Effector memory CD8-positive, alpha-beta T cell (primary cell): Measurements from ENCODE around the gene MKS1.

Experiments
- ATAC-seq: fragments of 150-1000 bp; cut with Tn5 transposase; replicated peaks from 2 replicates; pipeline ENCODE4 v1.10.0; 2021; ENCODE audit warnings: mild to moderate bottlenecking, moderate library complexity
- DNase-seq, 3 experiments: peaks; one replicate each; pipeline ENCODE4 v3.0.0; 2021
- H3K27ac Mint-ChIP-seq, 2 donors: one replicate each; pipeline ENCODE4 v1.8.0; 2022; ENCODE audit warnings: mild to moderate bottlenecking in 2 of 2, mixed read lengths in 2 of 2, moderate library complexity in 2 of 2
- H3K27me3 Mint-ChIP-seq, 2 donors: one replicate each; pipeline ENCODE4 v1.8.0; 2022; ENCODE audit warnings: mixed read lengths in 2 of 2
- H3K36me3 Mint-ChIP-seq: one replicate; pipeline ENCODE4 v1.8.0; 2022; ENCODE audit warnings: mild to moderate bottlenecking, moderate library complexity, mixed read lengths; ENCODE audit not compliant: insufficient read depth
- H3K4me1 Mint-ChIP-seq, 2 donors: one replicate each; pipeline ENCODE4 v1.8.0; 2022; ENCODE audit warnings: low read depth in 2 of 2, mixed read lengths in 2 of 2
- H3K4me3 Mint-ChIP-seq, 2 donors: one replicate each; pipeline ENCODE4 v1.8.0; 2022; ENCODE audit warnings: mild to moderate bottlenecking in 2 of 2, mixed read lengths in 2 of 2, moderate library complexity in 2 of 2
- H3K9me3 Mint-ChIP-seq, 2 donors: one replicate each; pipeline ENCODE4 v1.8.0; 2022; ENCODE audit warnings: mixed read lengths in 2 of 2
- total RNA-seq, 9 experiments: gene quantifications; one replicate each; lab custom pipeline; 2026; lab: John Stamatoyannopoulos, UW

Gene MKS1
- total RNA-seq: 9.4 to 29.2 (median 18.6) reads per million in 9 experiments

- peak; percentile 94 for ATAC-seq
- Mint-ChIP-seq H3K4me3 (peak within 1 kb of the TSS; percentile 88 to 91), H3K27me3 (peaks cover 0 to 4% of the 10 kb centered on the region in 2 donors), H3K36me3 (peaks cover 22% of the 10 kb centered on the region), H3K9me3 (no peaks in the 10 kb centered on the region), H3K4me1 (peaks cover 13 to 14% of the 10 kb centered on the region in 2 donors), H3K27ac (peak within 1 kb of the TSS; percentile 97)
- peak; percentile 93 to 95 (median 94) for DNase-seq
Observed at GRCh38 chr17:58219007-58219788, at the start of gene MKS1. MKS1 (minus strand) TSS chr17:58219255; CDS start chr17:58219230, 25 bp downstream.

GRCh38 chr17:58268326-58268725 is 49.3 kb upstream of the MKS1 start:
- Mint-ChIP-seq H3K27me3 (peaks cover 61 to 93% of the 10 kb centered on the region in 2 donors), H3K4me3 (no peak overlapping the region), H3K4me1 (no peaks in the 10 kb centered on the region), H3K36me3 (no peaks in the 10 kb centered on the region), H3K9me3 (no peaks in the 10 kb centered on the region), H3K27ac (no peak overlapping the region)
- ATAC-seq (no peak), DNase-seq (no peak)

DNA sequence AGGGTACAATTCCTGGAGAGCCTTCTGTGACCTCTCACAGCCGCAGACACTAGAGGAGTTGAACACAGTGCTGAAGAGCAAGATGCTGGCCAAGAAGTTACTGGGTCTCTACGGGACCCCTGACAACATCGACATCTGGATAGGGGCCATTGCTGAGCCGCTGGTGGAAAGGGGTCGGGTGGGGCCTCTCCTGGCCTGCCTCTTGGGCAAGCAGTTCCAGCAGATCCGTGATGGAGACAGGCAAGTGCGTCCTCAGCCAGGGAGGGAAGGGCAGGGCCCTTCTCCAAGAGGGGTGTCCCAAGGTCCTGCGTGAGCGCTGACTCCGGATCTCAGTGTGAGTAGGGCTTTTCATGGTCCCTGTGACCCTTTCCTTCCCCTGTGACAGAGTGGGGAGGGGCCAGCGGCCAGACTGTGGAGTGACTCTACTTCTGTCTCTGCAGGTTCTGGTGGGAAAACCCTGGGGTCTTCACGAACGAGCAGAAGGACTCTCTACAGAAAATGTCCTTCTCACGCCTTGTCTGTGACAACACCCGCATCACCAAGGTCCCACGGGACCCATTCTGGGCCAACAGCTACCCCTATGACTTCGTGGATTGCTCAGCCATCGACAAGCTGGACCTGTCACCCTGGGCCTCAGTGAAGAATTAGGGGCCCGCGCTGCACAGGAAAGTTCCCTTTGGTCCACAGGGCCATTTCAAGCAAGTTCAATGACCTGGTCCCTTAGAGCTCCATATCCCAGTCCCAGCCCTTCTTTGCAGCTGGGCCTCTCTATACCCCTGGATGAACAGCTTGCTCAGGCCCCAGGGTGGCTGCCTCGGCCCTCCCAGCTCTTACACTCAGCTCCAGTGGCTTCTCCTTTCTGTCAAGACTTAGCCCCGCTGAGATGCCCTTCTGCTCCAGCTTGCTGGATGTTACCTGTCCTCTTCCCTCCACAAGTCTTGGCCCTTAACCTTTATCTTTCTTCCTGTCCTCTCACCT is 48.6 kb upstream of the MKS1 start:
- H3K27ac Mint-ChIP-seq: no peak overlapping the region
- H3K9me3 Mint-ChIP-seq: no peaks in the 10 kb centered on the region
- H3K27me3 Mint-ChIP-seq: peaks cover 64 to 93% of the 10 kb centered on the region in 2 donors
- H3K4me3 Mint-ChIP-seq: no peak overlapping the region
- H3K36me3 Mint-ChIP-seq: no peaks in the 10 kb centered on the region
- no peaks in the 10 kb centered on the region for H3K4me1 Mint-ChIP-seq
- ATAC-seq: no peak
- no peak for DNase-seq

GRCh38 chr17:58265902-58266875 is 47.1 kb upstream of the MKS1 start:
- H3K27me3 Mint-ChIP-seq: peaks cover 71 to 98% of the 10 kb centered on the region in 2 donors
- no peak overlapping the region for H3K4me3 Mint-ChIP-seq
- H3K27ac Mint-ChIP-seq: no peak overlapping the region
- no peaks in the 10 kb centered on the region for H3K36me3 Mint-ChIP-seq
- no peak for ATAC-seq
- H3K9me3 Mint-ChIP-seq: no peaks in the 10 kb centered on the region
- H3K4me1 Mint-ChIP-seq: no peaks in the 10 kb centered on the region
- DNase-seq: no peak

DNA sequence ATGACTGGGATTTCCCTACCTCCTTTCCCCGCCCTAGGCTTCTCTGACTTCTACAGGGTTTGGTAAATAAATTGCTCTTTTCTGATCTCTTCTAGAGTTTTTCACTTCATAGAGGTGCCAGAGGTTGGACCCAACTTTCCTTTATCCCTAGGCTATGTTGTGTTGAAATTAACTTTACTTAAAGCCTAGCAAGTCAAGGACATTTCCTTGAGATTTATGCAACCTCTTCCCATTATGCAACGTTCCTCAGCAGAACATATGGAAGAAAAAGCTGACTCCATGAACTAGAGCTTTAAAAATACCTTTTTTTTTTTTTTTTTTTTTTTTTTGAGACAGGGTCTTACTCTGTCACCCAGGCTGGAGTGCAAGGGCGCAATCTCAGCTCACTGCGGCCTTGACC is 46.2 kb upstream of the MKS1 start:
- Mint-ChIP-seq H3K36me3 (no peaks in the 10 kb centered on the region), H3K27me3 (peaks cover 80 to 99% of the 10 kb centered on the region in 2 donors)

DNA sequence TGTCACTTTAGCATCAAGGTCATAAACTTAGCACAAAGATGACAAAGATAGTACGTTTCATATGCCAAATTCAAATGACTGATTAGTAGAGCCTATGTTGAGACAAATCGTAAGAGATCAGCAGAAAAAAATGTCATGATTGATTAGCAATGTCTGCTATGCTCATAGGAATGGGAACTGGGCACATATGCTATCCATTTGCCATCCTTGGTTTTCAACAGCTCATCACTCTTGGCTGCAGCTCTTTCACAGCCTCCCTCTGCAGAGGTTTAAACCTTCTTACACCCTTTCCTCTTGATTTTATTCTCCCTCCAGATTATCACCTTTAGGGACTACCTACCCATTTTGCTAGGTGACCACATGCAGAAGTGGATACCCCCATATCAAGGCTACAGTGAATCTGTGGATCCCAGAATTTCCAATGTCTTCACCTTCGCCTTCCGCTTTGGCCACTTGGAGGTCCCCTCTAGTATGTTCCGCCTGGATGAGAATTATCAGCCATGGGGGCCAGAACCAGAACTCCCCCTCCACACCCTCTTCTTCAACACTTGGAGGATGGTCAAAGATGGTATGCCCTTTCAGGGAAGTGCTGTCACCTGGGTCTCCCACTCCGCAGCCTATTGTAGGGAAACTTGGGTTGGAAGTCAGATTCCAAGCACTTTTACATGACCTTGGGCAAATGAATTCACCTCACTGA is 45.5 kb upstream of the MKS1 start:
- no peak overlapping the region for H3K27ac Mint-ChIP-seq
- H3K9me3 Mint-ChIP-seq: no peaks in the 10 kb centered on the region
- ATAC-seq: no peak
- DNase-seq: no peak
- peaks cover 83 to 98% of the 10 kb centered on the region in 2 donors for H3K27me3 Mint-ChIP-seq
- no peaks in the 10 kb centered on the region for H3K36me3 Mint-ChIP-seq
- no peaks in the 10 kb centered on the region for H3K4me1 Mint-ChIP-seq
- no peak overlapping the region for H3K4me3 Mint-ChIP-seq

More for the DNA sequence above, 46.2 kb upstream of the MKS1 start:
- DNase-seq: no peak
- H3K4me1 Mint-ChIP-seq: no peaks in the 10 kb centered on the region
- H3K9me3 Mint-ChIP-seq: no peaks in the 10 kb centered on the region
- H3K4me3 Mint-ChIP-seq: no peak overlapping the region
- no peak for ATAC-seq
- H3K27ac Mint-ChIP-seq: no peak overlapping the region

DNA sequence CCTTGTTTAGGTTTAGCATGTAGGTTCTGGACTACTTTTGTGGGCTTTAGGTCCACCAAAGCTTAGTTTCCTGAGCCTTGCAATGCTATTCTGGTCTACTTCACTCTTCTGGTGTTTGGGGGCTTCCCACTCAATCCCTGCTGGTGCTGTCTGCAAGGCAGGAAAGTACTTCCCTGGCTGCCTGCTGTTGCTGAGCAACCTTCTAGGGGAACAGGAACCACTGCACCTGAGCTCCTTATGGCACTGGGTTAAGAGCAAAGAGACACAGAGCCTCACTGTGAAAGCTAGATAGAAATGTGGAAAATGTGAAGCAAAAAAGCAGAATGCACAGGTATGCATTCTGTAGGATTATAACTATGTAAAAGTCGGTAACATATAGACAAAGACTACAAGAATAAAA is 44.7 kb upstream of the MKS1 start:
- DNase-seq (no peak), ATAC-seq (no peak)
- Mint-ChIP-seq H3K4me3 (no peak overlapping the region), H3K27me3 (peaks cover 83 to 90% of the 10 kb centered on the region in 2 donors), H3K4me1 (no peaks in the 10 kb centered on the region), H3K36me3 (no peaks in the 10 kb centered on the region), H3K9me3 (no peaks in the 10 kb centered on the region), H3K27ac (no peak overlapping the region)

- Mint-ChIP-seq H3K4me1 (no peaks in the 10 kb centered on the region), H3K4me3 (no peak overlapping the region), H3K27me3 (peaks cover 75 to 82% of the 10 kb centered on the region in 2 donors), H3K9me3 (no peaks in the 10 kb centered on the region), H3K27ac (no peak overlapping the region), H3K36me3 (no peaks in the 10 kb centered on the region)
- DNase-seq: no peak
- no peak for ATAC-seq
Observed at GRCh38 chr17:58262149-58262548, 43.1 kb upstream of the MKS1 start.

- DNase-seq (no peak), ATAC-seq (no peak)
- Mint-ChIP-seq H3K4me3 (no peak overlapping the region), H3K4me1 (peaks cover 3 to 6% of the 10 kb centered on the region in 2 donors), H3K27me3 (peaks cover 20 to 51% of the 10 kb centered on the region in 2 donors), H3K27ac (no peak overlapping the region), H3K36me3 (peaks cover 3% of the 10 kb centered on the region), H3K9me3 (no peaks in the 10 kb centered on the region)
Observed at GRCh38 chr17:58254803-58255202, 35.7 kb upstream of the MKS1 start.

DNA sequence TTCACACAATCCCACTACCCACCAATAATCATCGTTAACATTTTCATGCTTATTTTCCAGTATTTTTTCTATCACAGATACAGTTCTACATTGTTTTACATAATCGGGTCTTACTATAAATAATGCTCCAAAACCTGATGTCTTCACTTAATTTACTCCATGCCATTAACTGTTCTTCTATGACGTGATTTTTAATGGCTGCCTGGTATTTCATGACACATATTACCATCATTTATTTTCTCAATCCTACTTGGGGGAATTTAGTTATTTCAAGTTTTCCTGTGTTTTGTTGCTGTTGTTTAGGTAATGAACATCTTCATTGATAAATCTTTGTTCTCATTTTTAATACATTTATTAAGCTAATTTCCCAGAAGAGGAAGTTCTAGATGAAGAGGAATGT is 34.0 kb upstream of the MKS1 start:
- Mint-ChIP-seq H3K4me1 (peaks cover 3 to 13% of the 10 kb centered on the region in 2 donors), H3K9me3 (no peaks in the 10 kb centered on the region), H3K27me3 (peaks cover 12 to 50% of the 10 kb centered on the region in 2 donors), H3K4me3 (no peak overlapping the region), H3K27ac (no peak overlapping the region), H3K36me3 (peaks cover 3% of the 10 kb centered on the region)
- ATAC-seq (no peak), DNase-seq (no peak)

GRCh38 chr17:58252141-58252540 is 33.1 kb upstream of the MKS1 start:
- DNase-seq (no peak), ATAC-seq (no peak)
- Mint-ChIP-seq H3K4me1 (peaks cover 6 to 20% of the 10 kb centered on the region in 2 donors), H3K27ac (no peak overlapping the region), H3K9me3 (no peaks in the 10 kb centered on the region), H3K36me3 (peaks cover 3% of the 10 kb centered on the region), H3K27me3 (peaks cover 7 to 50% of the 10 kb centered on the region in 2 donors), H3K4me3 (no peak overlapping the region)

DNA sequence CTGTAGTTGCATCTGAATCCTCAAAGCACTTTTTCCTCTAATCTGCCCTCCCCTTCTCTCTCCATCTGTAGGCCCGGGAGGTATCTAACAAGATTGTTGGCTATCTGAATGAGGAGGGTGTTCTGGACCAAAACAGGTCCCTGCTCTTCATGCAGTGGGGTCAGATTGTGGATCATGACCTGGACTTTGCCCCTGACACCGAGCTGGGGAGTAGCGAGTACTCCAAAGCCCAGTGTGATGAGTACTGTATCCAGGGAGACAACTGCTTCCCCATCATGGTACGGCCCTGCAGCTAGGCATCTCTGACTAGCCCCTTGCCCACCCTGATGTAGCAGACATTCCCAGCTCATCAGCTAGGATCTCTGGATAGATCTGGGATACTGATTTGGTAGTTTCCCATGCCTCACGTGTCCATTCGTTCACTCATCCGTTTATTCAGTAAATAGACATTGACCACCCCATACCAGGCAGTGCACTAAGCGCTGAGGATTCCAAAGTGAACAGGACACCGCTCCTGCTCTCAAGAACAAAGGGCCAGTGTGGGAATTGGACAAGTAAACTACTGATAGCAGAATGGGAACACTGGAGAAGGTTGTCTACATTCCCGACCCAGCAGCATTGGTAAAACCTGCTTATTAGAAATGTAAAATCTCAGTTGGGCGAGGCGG is 31.4 kb upstream of the MKS1 start:
- H3K4me3 Mint-ChIP-seq: peak overlapping the region; percentile 70 to 73
- no peaks in the 10 kb centered on the region for H3K9me3 Mint-ChIP-seq
- H3K27me3 Mint-ChIP-seq: peaks cover 12 to 55% of the 10 kb centered on the region in 2 donors
- no peak overlapping the region for H3K27ac Mint-ChIP-seq
- H3K36me3 Mint-ChIP-seq: peaks cover 3% of the 10 kb centered on the region
- H3K4me1 Mint-ChIP-seq: peaks cover 6 to 20% of the 10 kb centered on the region in 2 donors
- no peak for DNase-seq
- ATAC-seq: no peak
